GM21515 (cell line): Measurements from ENCODE around the gene CD79B.
"Not testable (repeated sequence)": the region's sequence is repeated elsewhere in the genome, so short reads cannot be mapped to it uniquely, and the experiment has no call there.

Experiments
- ATAC-seq: cut with Tn5 transposase; IDR thresholded peaks from one replicate; pipeline ENCODE4 v1.9.1; 2021; ENCODE audit not compliant: unreplicated experiment

Gene CD79B

GRCh38 chr17:63915753-63916152 lies 16.4 kb downstream of the CD79B start:
- not testable (repeated sequence) for ATAC-seq

GRCh38 chr17:63914471-63914870 lies 17.7 kb downstream of the CD79B start:
- ATAC-seq = no peak

GRCh38 chr17:63911657-63912100 lies 20.5 kb downstream of the CD79B start:
- ATAC-seq = no peak

- no peak for ATAC-seq
Observed at GRCh38 chr17:63911041-63911635, 21.0 kb downstream of the CD79B start, which contains the start of gene CSHL1. Gene CSHL1 (minus strand): TSS chr17:63911258. CDS start chr17:63911196, 62 bp downstream.

GRCh38 chr17:63910096-63910495 lies 22.0 kb downstream of the CD79B start:
- ATAC-seq = no peak

- not testable (repeated sequence) for ATAC-seq
Observed at GRCh38 chr17:63909586-63909985, 22.5 kb downstream of the CD79B start.

GRCh38 chr17:63907161-63907778 lies 24.9 kb downstream of the CD79B start:
- not testable (repeated sequence) for ATAC-seq

GRCh38 chr17:63904796-63905195 lies 27.3 kb downstream of the CD79B start:
- not testable (repeated sequence) for ATAC-seq

GRCh38 chr17:63903787-63904201 lies 28.3 kb downstream of the CD79B start:
- ATAC-seq = not testable (repeated sequence)

- not testable (repeated sequence) for ATAC-seq
Observed at GRCh38 chr17:63901971-63902370, 30.2 kb downstream of the CD79B start.

GRCh38 chr17:63898899-63899798 lies 33.0 kb downstream of the CD79B start:
- ATAC-seq = not testable (repeated sequence)

- not testable (repeated sequence) for ATAC-seq
Observed at GRCh38 chr17:63896524-63897354, 35.4 kb downstream of the CD79B start, which contains the start of gene CSH1. Gene CSH1 (minus strand): TSS chr17:63896574. CDS start chr17:63896511, 63 bp downstream.

GRCh38 chr17:63894821-63895220 lies 37.3 kb downstream of the CD79B start:
- ATAC-seq = not testable (repeated sequence)

- not testable (repeated sequence) for ATAC-seq
Observed at GRCh38 chr17:63894021-63894420, 38.1 kb downstream of the CD79B start.

GRCh38 chr17:63892316-63893037 lies 39.7 kb downstream of the CD79B start:
- not testable (repeated sequence) for ATAC-seq

GRCh38 chr17:63889026-63889848 lies 42.9 kb downstream of the CD79B start:
- ATAC-seq = not testable (repeated sequence)

- ATAC-seq = not testable (repeated sequence)
Observed at GRCh38 chr17:63885119-63885518, 47.0 kb downstream of the CD79B start.

- ATAC-seq = not testable (repeated sequence)
Observed at GRCh38 chr17:63882626-63883126, 49.5 kb downstream of the CD79B start.
